ENCODE results near the gene DUSP15.
"Not testable (repeated sequence)": the region's sequence is repeated elsewhere in the genome, so short reads cannot be mapped to it uniquely, and the experiment has no call there.

The DUSP15 gene

GRCh38 chr20:31819083-31819784, 51.1 kb downstream of the DUSP15 start, which contains the start of gene MYLK2:
TSS of gene MYLK2 (plus strand) at chr20:31819356. CDS start at chr20:31819581, 225 bp downstream.
- DNase-seq: no peak

GRCh38 chr20:31818376-31818908, 51.9 kb downstream of the DUSP15 start:
- DNase-seq: no peak

- no peak for DNase-seq
These were observed 52.9 kb downstream of the DUSP15 start for GRCh38 chr20:31817461-31817860.

GRCh38 chr20:31816221-31816620, 54.1 kb downstream of the DUSP15 start:
- DNase-seq: no peak

GRCh38 chr20:31815408-31816188, 54.7 kb downstream of the DUSP15 start:
- no peak for DNase-seq

- DNase-seq: not testable (repeated sequence)
These were observed 56.2 kb downstream of the DUSP15 start for GRCh38 chr20:31814142-31814541.

- no peak for DNase-seq
These were observed 56.7 kb downstream of the DUSP15 start for GRCh38 chr20:31813611-31814010.

GRCh38 chr20:31811796-31812728, 58.3 kb downstream of the DUSP15 start:
- no peak for DNase-seq

GRCh38 chr20:31811198-31811597, 59.1 kb downstream of the DUSP15 start:
- no peak for DNase-seq

Data from activated naive CD4-positive, alpha-beta T cell treated with anti-CD3 and anti-CD28 coated beads, Interleukin-2, amount 50 U/mL, for 16 hours (primary cell).